PFSK-1 (cell line): ENCODE data around the gene NELFB.

Experiments used
- FOXP2 ChIP-seq: optimal IDR thresholded peaks from 2 replicates; pipeline ENCODE3; 2011; ENCODE audit warnings: borderline replicate concordance, control low read depth, inconsistent platforms; ENCODE audit not compliant: insufficient read depth; ENCODE audit errors: extremely low read length, extremely low read depth
- POLR2AphosphoS5 ChIP-seq: IDR thresholded peaks from 2 replicates; pipeline ENCODE4 v1.6.1; 2012; ENCODE audit warnings: low read depth, mild to moderate bottlenecking, control low read depth, low read length, moderate library complexity
- REST ChIP-seq, 2 experiments: IDR thresholded peaks; 2 replicates each; pipeline versions ENCODE4 v1.6.1 to v1.8.0; 2011 to 2012; ENCODE audit warnings: low read depth in 2 of 2, low read length in 2 of 2, control low read depth in 1 of 2, inconsistent platforms in 1 of 2, mild to moderate bottlenecking in 1 of 2, moderate library complexity in 1 of 2; ENCODE audit not compliant: insufficient read depth in 1 of 2
- SIN3A ChIP-seq: IDR thresholded peaks from 2 replicates; pipeline ENCODE4 v1.6.1; 2012; ENCODE audit warnings: mild to moderate bottlenecking, low read length, moderate library complexity, borderline replicate concordance; ENCODE audit not compliant: insufficient read depth
- TAF1 ChIP-seq: IDR thresholded peaks from 2 replicates; pipeline ENCODE4 v1.6.1; 2012; ENCODE audit warnings: low read length, control low read depth, borderline replicate concordance; ENCODE audit not compliant: insufficient read depth

Gene NELFB

GRCh38 chr9:137218212-137218753 lies 36.8 kb upstream of the NELFB start:
- TF ChIP-seq REST (IDR thresholded peaks at IDR 0.05; ENCODE audit: insufficient read depth in 1 of 2, low read depth in 2 of 2, low read length in 2 of 2) = no peak

GRCh38 chr9:137218754-137219271 lies 36.3 kb upstream of the NELFB start:
- no peak for TF ChIP-seq TAF1
- no peak for TF ChIP-seq REST (IDR thresholded peaks at IDR 0.05; ENCODE audit: insufficient read depth in 1 of 2, low read depth in 2 of 2, low read length in 2 of 2)
- no peak for TF ChIP-seq FOXP2
- TF ChIP-seq POLR2AphosphoS5 = no peak
- no peak for TF ChIP-seq SIN3A

- TF ChIP-seq POLR2AphosphoS5 (no peak), FOXP2 (no peak), SIN3A (no peak), REST (IDR thresholded peaks at IDR 0.05; ENCODE audit: insufficient read depth in 1 of 2, low read depth in 2 of 2, low read length in 2 of 2) (no peak), TAF1 (no peak)
Measured at GRCh38 chr9:137219757-137220316, 35.3 kb upstream of the NELFB start.

GRCh38 chr9:137220317-137221094 lies 34.6 kb upstream of the NELFB start:
- no peak for TF ChIP-seq POLR2AphosphoS5
- TF ChIP-seq REST (IDR thresholded peaks at IDR 0.05; ENCODE audit: insufficient read depth in 1 of 2, low read depth in 2 of 2, low read length in 2 of 2) = no peak
- no peak for TF ChIP-seq FOXP2
- no peak for TF ChIP-seq SIN3A
- no peak for TF ChIP-seq TAF1
